AG10803 (cell line): ENCODE results near the gene ARL6IP4.

Source experiments
- DNase-seq: peaks from one replicate; pipeline ENCODE4 v3.0.0; 2010; ENCODE audit warnings: low read depth
- H3K4me3 ChIP-seq: 2 replicates; pipeline ENCODE4 v1.5.1; 2011; ENCODE audit warnings: mild to moderate bottlenecking, low read length, control low read depth
- TF ChIP-seq, protein P1 (sequence below): conservative IDR thresholded peaks from 2 replicates; pipeline ENCODE4 v1.5.1; 2011; ENCODE audit warnings: mild to moderate bottlenecking, low read length, control low read depth, inconsistent platforms

Gene ARL6IP4

DNA sequence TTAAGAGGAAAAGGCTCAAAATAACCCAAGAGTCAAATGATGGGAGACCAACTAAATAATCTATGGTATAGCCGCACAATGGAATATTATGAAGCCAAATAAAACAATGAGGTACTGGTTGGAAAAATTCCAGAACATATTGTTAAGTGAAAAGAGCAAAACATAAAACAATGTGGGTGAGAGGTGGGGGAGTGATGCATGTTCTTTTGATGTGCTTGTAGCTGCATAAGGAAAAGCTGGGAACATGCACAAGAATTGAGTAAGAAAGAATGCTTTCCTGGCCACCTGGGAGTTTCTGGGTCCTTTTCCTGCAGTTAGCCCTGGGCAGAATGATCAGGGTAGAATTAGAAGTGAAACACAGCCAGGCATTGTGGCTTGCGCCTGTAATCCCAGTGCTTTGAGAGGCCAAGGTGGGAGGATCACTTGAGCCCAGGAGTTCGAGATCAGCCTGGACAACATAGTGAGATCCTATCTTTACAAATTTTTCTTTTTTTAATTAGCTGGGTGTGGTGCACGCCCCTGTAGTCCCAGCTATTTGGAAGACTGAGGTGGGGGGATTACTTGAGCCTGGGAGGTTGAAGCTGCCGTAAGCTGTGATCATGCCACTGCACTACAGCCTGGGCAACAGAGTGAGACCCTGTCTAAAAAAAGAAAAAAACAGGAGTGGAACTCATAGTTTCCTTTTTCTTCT, 22.1 kb upstream of the ARL6IP4 start:
- no peak overlapping the region for H3K4me3 ChIP-seq
- no peak for DNase-seq
- TF ChIP-seq, protein P1, sequence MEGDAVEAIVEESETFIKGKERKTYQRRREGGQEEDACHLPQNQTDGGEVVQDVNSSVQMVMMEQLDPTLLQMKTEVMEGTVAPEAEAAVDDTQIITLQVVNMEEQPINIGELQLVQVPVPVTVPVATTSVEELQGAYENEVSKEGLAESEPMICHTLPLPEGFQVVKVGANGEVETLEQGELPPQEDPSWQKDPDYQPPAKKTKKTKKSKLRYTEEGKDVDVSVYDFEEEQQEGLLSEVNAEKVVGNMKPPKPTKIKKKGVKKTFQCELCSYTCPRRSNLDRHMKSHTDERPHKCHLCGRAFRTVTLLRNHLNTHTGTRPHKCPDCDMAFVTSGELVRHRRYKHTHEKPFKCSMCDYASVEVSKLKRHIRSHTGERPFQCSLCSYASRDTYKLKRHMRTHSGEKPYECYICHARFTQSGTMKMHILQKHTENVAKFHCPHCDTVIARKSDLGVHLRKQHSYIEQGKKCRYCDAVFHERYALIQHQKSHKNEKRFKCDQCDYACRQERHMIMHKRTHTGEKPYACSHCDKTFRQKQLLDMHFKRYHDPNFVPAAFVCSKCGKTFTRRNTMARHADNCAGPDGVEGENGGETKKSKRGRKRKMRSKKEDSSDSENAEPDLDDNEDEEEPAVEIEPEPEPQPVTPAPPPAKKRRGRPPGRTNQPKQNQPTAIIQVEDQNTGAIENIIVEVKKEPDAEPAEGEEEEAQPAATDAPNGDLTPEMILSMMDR, result no peak

DNA sequence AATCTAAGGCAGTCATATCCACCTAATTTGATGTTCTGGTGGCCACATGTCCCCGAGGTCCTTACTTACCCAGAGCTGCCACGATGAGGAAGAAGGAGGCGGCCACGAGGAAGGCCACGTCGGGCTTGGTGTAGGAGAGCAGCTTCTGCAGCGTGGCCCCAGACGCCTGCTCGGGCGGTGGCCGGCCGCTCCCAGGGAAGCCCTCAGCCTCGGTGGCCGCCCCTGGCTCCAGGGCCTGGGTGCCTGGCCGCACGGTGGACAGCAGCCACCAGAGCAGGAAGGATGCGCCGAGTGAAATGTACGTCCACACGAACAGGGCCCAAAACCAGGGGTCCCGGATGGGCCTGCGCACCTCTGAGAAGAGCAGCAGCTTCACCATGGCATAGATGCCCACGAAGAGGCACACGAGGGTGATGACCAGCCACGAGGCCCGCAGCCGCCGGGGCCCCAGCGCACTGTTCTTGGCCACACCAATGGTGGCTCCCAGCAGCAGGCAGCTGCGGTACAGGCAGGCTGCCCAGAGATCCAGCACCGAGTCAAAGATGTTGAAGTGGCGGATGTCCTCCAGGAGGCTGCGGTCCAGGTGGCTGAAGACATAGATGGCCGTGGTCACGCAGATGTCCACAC, 20.8 kb upstream of the ARL6IP4 start:
- TF ChIP-seq, protein P1, result no peak
- no peak for DNase-seq
- H3K4me3 ChIP-seq, result no peak overlapping the region

DNA sequence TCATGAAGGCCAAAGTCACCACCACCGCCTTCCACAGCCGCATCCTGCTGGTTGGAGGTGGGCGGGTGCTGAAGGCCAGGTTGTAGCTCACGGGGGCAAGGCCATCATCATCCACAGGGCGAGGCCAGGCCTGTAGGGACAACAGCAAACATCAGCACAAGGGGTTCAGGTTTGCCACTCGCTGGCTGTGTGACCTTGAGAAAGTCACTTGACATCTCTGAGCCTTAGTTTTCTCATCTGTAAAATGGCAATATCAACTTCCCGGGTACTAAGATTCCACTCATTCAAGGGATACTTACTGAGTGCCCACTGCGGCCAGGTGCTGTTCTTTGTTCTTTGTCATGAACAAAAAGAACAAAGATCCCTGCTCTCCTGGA, 20.3 kb upstream of the ARL6IP4 start:
- no peak overlapping the region for H3K4me3 ChIP-seq
- TF ChIP-seq, protein P1, result no peak
- DNase-seq, result no peak

DNA sequence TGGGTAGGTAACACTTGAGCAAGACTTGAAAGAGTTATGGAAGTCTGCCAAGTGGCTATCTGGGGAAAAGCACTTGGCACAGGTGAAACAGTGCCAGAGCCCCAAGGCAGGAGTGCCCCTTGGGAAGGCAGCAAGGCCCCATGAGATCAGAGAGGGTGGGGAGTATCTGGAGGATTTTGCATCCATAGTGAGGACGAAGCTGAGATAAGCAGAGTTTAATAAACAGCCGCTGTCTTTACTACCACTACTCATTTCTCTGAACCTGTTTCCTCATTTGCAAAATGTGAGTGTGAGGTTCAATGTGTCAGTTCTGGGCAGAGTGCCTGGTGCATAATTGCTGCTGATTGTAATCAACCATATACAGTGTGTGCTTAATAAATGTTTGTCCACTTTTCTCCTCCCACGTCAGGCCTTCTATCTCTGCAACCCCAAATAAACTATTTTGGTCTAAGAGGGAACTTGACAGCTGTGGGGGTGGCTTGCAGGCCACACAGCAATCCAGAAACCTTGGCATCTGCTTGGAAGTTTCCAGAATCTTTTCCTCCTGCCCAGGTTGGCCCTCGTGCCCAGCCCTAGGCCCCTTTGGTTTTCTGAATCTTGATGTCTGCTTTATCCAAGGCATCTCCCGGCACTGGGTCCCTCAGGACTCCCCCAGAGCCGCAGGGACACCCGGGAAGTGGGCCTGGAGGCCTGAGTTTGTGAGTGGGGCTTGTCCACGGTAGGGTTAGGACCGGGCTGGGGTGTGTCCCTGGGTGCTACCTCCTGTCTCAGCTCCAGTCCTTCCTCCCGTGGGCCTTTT, 18.8 kb upstream of the ARL6IP4 start:
- H3K4me3 ChIP-seq, result no peak overlapping the region
- DNase-seq, result no peak
- TF ChIP-seq, protein P1, result no peak

DNA sequence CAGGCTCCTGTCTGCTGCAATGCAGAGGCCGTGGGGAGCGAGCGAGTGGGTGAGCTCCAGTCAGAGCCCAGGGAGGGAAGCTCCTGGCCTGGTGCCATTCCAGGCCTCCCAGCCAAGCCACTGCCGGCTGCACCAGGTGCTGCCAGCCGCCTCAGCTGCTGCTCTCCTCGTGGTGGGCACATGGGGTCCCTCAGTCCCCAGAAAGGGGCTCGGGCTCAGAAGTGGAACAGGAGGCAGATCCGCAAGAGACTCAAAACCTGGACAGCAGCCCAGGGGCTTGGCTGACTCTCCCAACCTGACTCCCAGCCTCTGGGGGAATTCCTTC, 16.6 kb upstream of the ARL6IP4 start:
- H3K4me3 ChIP-seq, result no peak overlapping the region
- TF ChIP-seq, protein P1, result no peak
- no peak for DNase-seq

DNA sequence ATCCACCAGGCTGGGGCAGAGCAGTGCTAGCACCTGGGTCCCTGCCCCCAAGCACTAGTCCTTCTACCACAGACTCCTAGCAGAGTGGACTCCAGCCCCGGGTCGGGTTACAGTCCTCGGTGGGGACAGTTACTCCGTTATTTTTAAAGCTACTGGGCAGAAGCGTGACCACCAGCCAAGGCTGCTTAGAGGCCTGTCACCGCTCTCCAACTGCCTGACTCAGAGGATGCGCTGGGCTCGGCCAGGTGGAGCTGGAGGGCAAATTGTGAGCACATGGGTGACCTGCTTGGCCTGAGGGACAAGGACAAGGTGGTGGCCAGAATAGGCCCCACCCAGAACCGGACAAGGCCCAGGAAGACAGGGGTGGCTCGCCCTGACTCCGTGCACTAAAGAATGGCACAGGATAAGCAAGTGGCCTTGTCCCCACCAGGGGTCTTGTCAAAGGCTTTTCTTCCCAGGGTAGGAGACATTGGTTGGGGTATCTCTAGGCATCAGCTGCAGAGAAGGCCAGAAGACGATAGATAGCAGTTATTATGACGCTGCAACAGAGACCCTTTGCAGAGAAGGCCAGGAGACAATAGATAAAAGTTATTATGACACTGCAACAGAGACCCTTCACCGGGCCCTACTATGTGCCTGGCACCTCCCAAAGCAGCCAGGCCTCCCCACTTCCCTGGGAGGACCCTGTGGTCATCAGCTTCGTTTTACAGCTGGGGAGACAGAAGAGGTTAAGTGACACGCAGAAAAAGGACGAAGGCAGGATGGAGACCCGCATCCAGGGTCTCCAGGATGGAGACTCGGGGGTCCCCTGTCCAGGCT, 15.8 kb upstream of the ARL6IP4 start:
- H3K4me3 ChIP-seq, result no peak overlapping the region; the same call in 1 of the 2 replicates
- DNase-seq, result no peak
- TF ChIP-seq, protein P1, result no peak
